K562 (cell line): ENCODE results near the gene LIF. TPM values are rescaled to one million over a fixed set of nuclear protein-coding genes. Genes with fewer than 3 reads are reported as not detected.
A peak's percentile ranks its signal among the peaks of the same experiment; 100 is the strongest.

Experiments
- ATAC-seq: fragments of 200-7000 bp; cut with Tn5 transposase; 3 replicates; pipeline ENCODE4 v1.9.1; 2020; ENCODE audit warnings: moderate library complexity
- BruUV-seq: library from RNA; stranded (reverse); fragments of 400-500 nt; replicated peaks from 2 replicates; lab custom pipeline; 2021; lab: Mats Ljungman, UMichigan
- CTCF ChIA-PET: fragments of 300-600 bp; formaldehyde crosslinking; extraction: SDS; loops from one replicate; lab custom pipeline; 2021; ENCODE audit warnings: low intra/inter-chr PET ratio; lab: Yijun Ruan, JAX
- POLR2A ChIA-PET: fragments of 300-600, 350-650 bp; sonication (Branson Sonifier 250); formaldehyde crosslinking; extraction: SDS; loops from one replicate; lab custom pipeline; 2021; ENCODE audit warnings: antibody characterized with exemption, inconsistent platforms; lab: Yijun Ruan, JAX
- DNase-seq, 4 experiments: peaks; one replicate each; pipeline versions ENCODE4 v3.0.0 to v3.0.0-alpha.2; 2011 to 2018; ENCODE audit warnings: low spot score in 3 of 4, mixed read lengths in 3 of 4; ENCODE audit errors: extremely low read depth in 1 of 4
- FAIRE-seq: peaks from 2 replicates; lab custom pipeline; 2011; peaks lifted over from hg19 to GRCh38; lab: Jason Lieb, UNC
- H2AFZ ChIP-seq: 2 replicates; pipeline ENCODE4 v1.6.0; 2011; ENCODE audit warnings: low read depth, low read length, control low read depth, inconsistent platforms
- H3K27ac ChIP-seq: fragments of 200-600 bp; 3 replicates; pipeline ENCODE4 v1.8.0; 2011; ENCODE audit warnings: low read depth, mild to moderate bottlenecking, control low read depth, inconsistent platforms, low read length, moderate library complexity, mixed read lengths; ENCODE audit errors: extremely low read depth
- H3K27me3 ChIP-seq, 2 experiments: fragments of 300-600 bp in 1 of 2; 2 replicates in 1 of 2; 3 replicates in 1 of 2; pipeline versions ENCODE4 v1.6.0 to v1.8.0; 2011; ENCODE audit warnings: inconsistent platforms in 2 of 2, low read length in 2 of 2, mild to moderate bottlenecking in 1 of 2, mixed read lengths in 1 of 2, moderate library complexity in 1 of 2; ENCODE audit not compliant: control insufficient read depth in 2 of 2, insufficient read depth in 2 of 2
- H3K36me3 ChIP-seq: fragments of 300-600 bp; 3 replicates; pipeline ENCODE4 v1.8.0; 2011; ENCODE audit warnings: mild to moderate bottlenecking, low read length, inconsistent platforms; ENCODE audit not compliant: control insufficient read depth, insufficient read depth
- H3K4me1 ChIP-seq, 2 experiments: fragments of 200-600 bp in 1 of 2; replicated peaks in 1 of 2; 2 replicates in 1 of 2; 3 replicates in 1 of 2; pipeline versions ENCODE4 v1.5.1 to v1.8.0; 2011; ENCODE audit warnings: inconsistent platforms in 2 of 2, low read length in 2 of 2, mild to moderate bottlenecking in 1 of 2, mixed read lengths in 1 of 2, moderate library complexity in 1 of 2; ENCODE audit not compliant: control insufficient read depth in 2 of 2, insufficient read depth in 2 of 2
- H3K4me2 ChIP-seq: 2 replicates; pipeline ENCODE4 v1.6.1; 2011; ENCODE audit warnings: low read length, control low read depth, inconsistent platforms, mixed read lengths; ENCODE audit not compliant: insufficient read depth
- H3K4me3 ChIP-seq: fragments of 200-600 bp; sonication (generic), shearing (Covaris generic); 2 replicates; pipeline ENCODE4 v1.5.1; 2016; ENCODE audit warnings: control low read depth, inconsistent platforms
- H3K79me2 ChIP-seq: fragments of 200-600 bp; 3 replicates; pipeline ENCODE4 v1.8.0; 2011; ENCODE audit warnings: low read length, inconsistent platforms; ENCODE audit not compliant: control insufficient read depth, insufficient read depth
- H3K9ac ChIP-seq, 2 experiments: 2 replicates each; pipeline versions ENCODE4 v1.6.0 to v1.6.1; 2011; ENCODE audit warnings: low read depth in 2 of 2, low read length in 2 of 2, control low read depth in 1 of 2, inconsistent platforms in 1 of 2, mild to moderate bottlenecking in 1 of 2, mixed read lengths in 1 of 2; ENCODE audit not compliant: insufficient read depth in 1 of 2
- H3K9me1 ChIP-seq: one replicate; pipeline ENCODE4 v1.6.0; 2011; ENCODE audit warnings: inconsistent platforms, mild to moderate bottlenecking, low read length, moderate library complexity; ENCODE audit not compliant: control insufficient read depth, insufficient read depth
- H3K9me3 ChIP-seq: replicated peaks from 2 replicates; pipeline ENCODE4 v1.5.1; 2011; ENCODE audit warnings: low read depth, low read length, inconsistent platforms; ENCODE audit not compliant: control insufficient read depth, insufficient read depth
- H4K20me1 ChIP-seq: replicated peaks from 2 replicates; pipeline ENCODE4 v1.6.1; 2011; ENCODE audit warnings: low read length, inconsistent platforms, mixed read lengths; ENCODE audit not compliant: control insufficient read depth, insufficient read depth
- C11orf30 ChIP-seq: fragments of 450-650 bp; IDR thresholded peaks from 2 replicates; pipeline ENCODE4 v1.6.1; 2016; ENCODE audit warnings: low read depth, mild to moderate bottlenecking
- HNRNPK ChIP-seq: fragments of 200-400 bp; formaldehyde crosslinking; IDR thresholded peaks from one replicate; pipeline ENCODE4 v1.6.1; 2018; ENCODE audit warnings: mild to moderate bottlenecking, low read depth, low read length; ENCODE audit not compliant: poor library complexity, severe bottlenecking
- HOXB6 ChIP-seq: fragments of 250-450 bp; sonication (Bioruptor Pico); IDR thresholded peaks from 2 replicates; pipeline ENCODE4 v1.5.1; 2022; ENCODE audit warnings: mild to moderate bottlenecking, borderline replicate concordance
- MAFG ChIP-seq: fragments of 450-650 bp; conservative IDR thresholded peaks from 2 replicates; pipeline ENCODE4 v1.6.1; 2016; ENCODE audit warnings: missing genetic modification characterization, missing compliant biosample characterization
- SPI1 ChIP-seq: IDR thresholded peaks from 2 replicates; pipeline ENCODE4 v1.6.1; 2011; ENCODE audit warnings: low read depth, low read length, control low read depth, borderline replicate concordance
- ZNF316 ChIP-seq: fragments of 450-650 bp; IDR thresholded peaks from 2 replicates; pipeline ENCODE4 v1.6.1; 2016
- ZNF75A ChIP-seq: fragments of 450-650 bp; formaldehyde crosslinking; IDR thresholded peaks from 2 replicates; pipeline ENCODE4 v1.4.0; 2020; ENCODE audit warnings: mild to moderate bottlenecking
- WGBS: fragments of 100-300 bp; shearing (Covaris generic); methylation state at CpG from one replicate; pipeline ENCODE4 v1.1.6; 2016; ENCODE audit warnings: low coverage, mixed read lengths; ENCODE audit not compliant: insufficient coverage; ENCODE audit errors: missing lambda C conversion rate; 5-methylcytosine and 5-hydroxymethylcytosine counted together
- in situ Hi-C: fragments of 300-500 bp; cut with MboI; formaldehyde crosslinking; loops from 4 replicates; pipeline ENCODE4 v1.15.0; 2018; ENCODE audit warnings: inconsistent platforms, mixed read lengths
- intact Hi-C: fragments of 100-400 bp; cut with micrococcal nuclease; formaldehyde crosslinking; loops from 2 replicates; pipeline ENCODE4 v1.14.2; 2022
- polyA plus RNA-seq, 8 experiments: library from polyadenylated mRNA; depleted of rRNA in 4 of 8; stranded (reverse) in 5 of 8; unstranded in 3 of 8; fragments of >200 nt; fragmentation: Nextera tagmentation in 2 of 8; fragmentation: Illumina TruSeq in 1 of 8; extraction: Ambion mirVana in 2 of 8; extraction: Trizol in 1 of 8; gene quantifications; 2 replicates each; pipeline versions ENCODE4 v1.2.1 to v1.2.3, GENCODE V29; 2011 to 2014; ENCODE audit warnings: inconsistent platforms in 1 of 8, missing spikeins in 1 of 8
- total RNA-seq, 7 experiments: library from RNA; depleted of rRNA in 6 of 7; stranded (reverse); fragments of >200 nt in 6 of 7; fragmentation: Illumina TruSeq in 2 of 7; extraction: Trizol in 2 of 7; gene quantifications; 2 replicates each; pipeline versions ENCODE4 v1.2.1 to v1.2.3, GENCODE V29; 2011 to 2021; ENCODE audit warnings: low replicate concordance in 1 of 7

Gene LIF
- total and polyA plus RNA-seq, 9 of the 15 experiments (the other 6 are each of a cell fraction or from before 2014, with no cell fraction given), result 0.05 to 0.39 (median 0.18) TPM; not detected in 3

DNA sequence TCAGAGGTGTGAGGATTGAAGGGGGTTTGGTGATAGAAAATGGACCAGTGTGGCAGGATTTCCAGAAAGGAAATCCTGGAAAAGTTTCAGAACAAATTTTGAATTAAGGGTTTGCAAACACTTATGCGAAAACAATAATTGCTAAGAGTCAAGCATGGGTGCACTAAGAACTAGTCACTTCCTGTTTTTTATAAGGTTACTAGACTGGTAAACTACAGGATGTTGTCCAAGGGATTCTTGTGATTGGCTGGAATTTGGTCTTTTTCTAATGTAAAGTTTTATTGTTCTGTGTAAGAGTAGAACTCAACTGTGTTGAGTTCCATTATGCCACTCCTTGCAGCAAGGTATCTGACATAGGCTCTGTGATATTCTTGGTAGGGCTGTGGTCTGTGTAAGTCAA, 54.1 kb downstream of the LIF start:
- TF ChIP-seq ZNF75A (CRISPR knock-in tag) (no peak), HOXB6 (CRISPR knock-in tag) (no peak), SPI1 (peak; percentile 76), HNRNPK (no peak)
- intact Hi-C loops, result no loop called here
- Histone ChIP-seq H3K27ac (no peak overlapping the region), H3K79me2 (no peaks in the 10 kb centered on the region), H3K9me1 (no peaks in the 10 kb centered on the region), H2AFZ (no peak overlapping the region), H3K9me3 (no peaks in the 10 kb centered on the region), H3K27me3 (no peaks in the 10 kb centered on the region), H4K20me1 (no peaks in the 10 kb centered on the region), H3K9ac (no peak overlapping the region), H3K36me3 (no peaks in the 10 kb centered on the region), H3K4me3 (no peak overlapping the region), H3K4me1 (peaks cover 0 to 19% of the 10 kb centered on the region in 2 experiments; a peak in 3 of 5 replicates), H3K4me2 (no peak overlapping the region)
- FAIRE-seq, result no peak
- 57% methylated on average over 1 of the region's 1 CpG for WGBS
- POLR2A ChIA-PET, result no interaction called here
- DNase-seq, result no peak
- no TSS peak for BruUV-seq
- no peak for ATAC-seq
- in situ Hi-C loops, result no loop called here
- CTCF ChIA-PET, result no interaction called here

DNA sequence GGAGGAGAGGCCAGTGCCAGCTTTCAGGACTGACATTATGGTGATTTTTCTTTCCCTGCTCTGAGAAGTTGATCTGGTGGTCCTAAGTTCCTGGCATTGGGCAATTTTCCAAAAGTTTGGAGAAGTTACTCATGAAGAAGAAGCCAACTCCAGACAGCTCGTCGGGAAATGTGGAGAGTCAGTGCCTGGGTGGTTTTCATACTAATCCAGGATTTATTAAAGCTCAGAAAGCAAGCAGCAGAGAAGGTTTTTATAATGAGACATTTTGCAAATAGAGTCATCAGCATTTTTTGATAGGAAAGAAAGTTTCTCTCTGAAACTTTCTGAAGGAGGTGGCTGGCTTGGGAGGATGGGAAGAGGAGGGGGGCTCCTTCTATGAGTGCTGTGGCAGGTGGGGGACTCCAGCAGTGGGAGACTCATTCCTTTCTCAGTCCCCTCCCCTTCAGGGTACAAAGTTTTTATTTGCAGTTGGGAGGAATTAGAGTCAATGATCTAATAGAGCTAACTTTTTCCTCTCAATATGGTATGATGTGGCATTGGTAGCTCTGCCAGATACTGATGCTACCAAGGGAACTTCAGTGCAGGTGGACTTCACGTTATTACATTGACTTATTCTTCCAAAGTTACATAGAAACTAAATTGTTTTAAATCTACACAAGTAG, 55.4 kb downstream of the LIF start:
- Histone ChIP-seq H3K36me3 (no peaks in the 10 kb centered on the region), H4K20me1 (no peaks in the 10 kb centered on the region), H3K9ac (no peak overlapping the region), H2AFZ (no peak overlapping the region), H3K27ac (no peak overlapping the region), H3K9me1 (no peaks in the 10 kb centered on the region), H3K79me2 (no peaks in the 10 kb centered on the region), H3K4me3 (no peak overlapping the region), H3K9me3 (no peaks in the 10 kb centered on the region), H3K27me3 (no peaks in the 10 kb centered on the region), H3K4me1 (peaks cover 0 to 11% of the 10 kb centered on the region in 2 experiments; a peak in 3 of 5 replicates)
- BruUV-seq, result no TSS peak
- DNase-seq, result no peak
- WGBS, result 19% methylated on average over 3 of the region's 3 CpGs
- FAIRE-seq, result no peak
- ATAC-seq, result no peak
- intact Hi-C loops, result no loop called here
- CTCF ChIA-PET, result no interaction called here
- peak; percentile 21; the same call in 1 of the 2 replicates for TF ChIP-seq C11orf30
- no peak for TF ChIP-seq MAFG (tag)
- TF ChIP-seq ZNF316, result peak; percentile 44; the same call in 1 of the 2 replicates
- TF ChIP-seq, all 486 proteins: peak for 2
- POLR2A ChIA-PET, result interaction anchor here (0.7 kb wide), 1 partner anchor 603 kb away, joined by 3 read pairs; no protein-coding TSS in a partner anchor
- H3K4me2 ChIP-seq, result no peak overlapping the region
- in situ Hi-C loops, result no loop called here
